Right atrium auricular region (tissue), 2 donors: Measurements from ENCODE around the gene NLRC5. TPM values are rescaled to one million over a fixed set of nuclear protein-coding genes. Genes with fewer than 3 reads are reported as not detected.

Source experiments
- DNase-seq: peaks from one replicate; pipeline ENCODE4 v3.0.0-alpha.2; 2019; ENCODE audit warnings: low spot score
- H3K27ac ChIP-seq, 2 donors: fragments of 200-600 bp; sonication (generic); 1 replicate in 1 of 2; 2 replicates in 1 of 2; pipeline ENCODE4 v1.5.1; 2016 to 2019
- H3K27me3 ChIP-seq, 2 donors: fragments of 200-600 bp; sonication (generic); one replicate each; pipeline versions ENCODE4 v1.5.1 to v1.6.0; 2017 to 2019
- H3K36me3 ChIP-seq: fragments of 200-600 bp; sonication (generic); one replicate; pipeline ENCODE4 v1.5.1; 2016
- H3K4me1 ChIP-seq, 2 donors: fragments of 200-600 bp; sonication (generic); one replicate each; pipeline versions ENCODE4 v1.5.1 to v1.6.0; 2017 to 2019
- H3K4me3 ChIP-seq, 2 donors: fragments of 200-600 bp; sonication (generic); 1 replicate in 1 of 2; 2 replicates in 1 of 2; pipeline ENCODE4 v1.5.1; 2017 to 2019; ENCODE audit warnings: mild to moderate bottlenecking in 1 of 2, moderate library complexity in 1 of 2
- H3K9me3 ChIP-seq, 2 donors: fragments of 200-600 bp; sonication (generic); one replicate each; pipeline ENCODE4 v1.5.1; 2019
- CTCF ChIP-seq, 2 donors: fragments of 200-600 bp; sonication (generic); IDR thresholded peaks; one replicate each; pipeline ENCODE4 v1.5.1; 2019; ENCODE audit warnings: antibody characterized with exemption in 2 of 2
- total RNA-seq, 2 donors: library from RNA; depleted of rRNA; stranded (reverse); fragments of >200 nt; gene quantifications; one replicate each; pipeline ENCODE4 v1.1.0, GENCODE V29; 2016

NLRC5 gene
- total RNA-seq, 2 donors from 2014 or later = 8.0 to 9.7 TPM

GRCh38 chr16:57115514-57116182 lies 126.3 kb downstream of the NLRC5 start:
- no peaks in the 10 kb centered on the region for H3K27me3 ChIP-seq
- TF ChIP-seq CTCF (IDR thresholded peaks at IDR 0.05) = no peak
- H3K36me3 ChIP-seq = peaks cover 11% of the 10 kb centered on the region
- peaks cover 0 to 22% of the 10 kb centered on the region in 2 donors for H3K4me1 ChIP-seq
- no peak for DNase-seq
- H3K4me3 ChIP-seq = peak overlapping the region in 1 of 2 donors; percentile 10
- no peak overlapping the region for H3K27ac ChIP-seq
- no peaks in the 10 kb centered on the region for H3K9me3 ChIP-seq

GRCh38 chr16:57118461-57119084 lies 129.2 kb downstream of the NLRC5 start:
- Histone ChIP-seq H3K9me3 (no peaks in the 10 kb centered on the region), H3K36me3 (peaks cover 21% of the 10 kb centered on the region), H3K27ac (no peak overlapping the region), H3K4me3 (no peak overlapping the region), H3K4me1 (peaks cover 0 to 15% of the 10 kb centered on the region in 2 donors), H3K27me3 (no peaks in the 10 kb centered on the region)
- no peak for TF ChIP-seq CTCF (IDR thresholded peaks at IDR 0.05)
- DNase-seq = no peak

GRCh38 chr16:57123216-57123973 lies 134.0 kb downstream of the NLRC5 start:
- Histone ChIP-seq H3K9me3 (no peaks in the 10 kb centered on the region), H3K36me3 (peaks cover 21% of the 10 kb centered on the region), H3K27ac (no peak overlapping the region), H3K4me1 (no peaks in the 10 kb centered on the region), H3K4me3 (no peak overlapping the region), H3K27me3 (no peaks in the 10 kb centered on the region)
- no peak for TF ChIP-seq CTCF (IDR thresholded peaks at IDR 0.05)
- no peak for DNase-seq

GRCh38 chr16:57123974-57124674 lies 134.8 kb downstream of the NLRC5 start:
- no peaks in the 10 kb centered on the region for H3K27me3 ChIP-seq
- no peaks in the 10 kb centered on the region for H3K4me1 ChIP-seq
- H3K36me3 ChIP-seq = peaks cover 19% of the 10 kb centered on the region
- H3K4me3 ChIP-seq = no peak overlapping the region
- H3K27ac ChIP-seq = no peak overlapping the region
- no peaks in the 10 kb centered on the region for H3K9me3 ChIP-seq
- DNase-seq = no peak
- TF ChIP-seq CTCF (IDR thresholded peaks at IDR 0.05) = no peak

- Histone ChIP-seq H3K27ac (no peak overlapping the region), H3K36me3 (peaks cover 12% of the 10 kb centered on the region), H3K9me3 (no peaks in the 10 kb centered on the region), H3K4me1 (no peaks in the 10 kb centered on the region), H3K4me3 (no peak overlapping the region), H3K27me3 (no peaks in the 10 kb centered on the region)
- no peak for TF ChIP-seq CTCF (IDR thresholded peaks at IDR 0.05)
- DNase-seq = no peak
These were observed 136.0 kb downstream of the NLRC5 start for GRCh38 chr16:57125376-57125775.
